ENCODE data around the gene SLFN12.

The SLFN12 gene

GRCh38 chr17:35453171-35453570, 20.9 kb upstream of the SLFN12 start:
- TF ChIP-seq, protein P1, sequence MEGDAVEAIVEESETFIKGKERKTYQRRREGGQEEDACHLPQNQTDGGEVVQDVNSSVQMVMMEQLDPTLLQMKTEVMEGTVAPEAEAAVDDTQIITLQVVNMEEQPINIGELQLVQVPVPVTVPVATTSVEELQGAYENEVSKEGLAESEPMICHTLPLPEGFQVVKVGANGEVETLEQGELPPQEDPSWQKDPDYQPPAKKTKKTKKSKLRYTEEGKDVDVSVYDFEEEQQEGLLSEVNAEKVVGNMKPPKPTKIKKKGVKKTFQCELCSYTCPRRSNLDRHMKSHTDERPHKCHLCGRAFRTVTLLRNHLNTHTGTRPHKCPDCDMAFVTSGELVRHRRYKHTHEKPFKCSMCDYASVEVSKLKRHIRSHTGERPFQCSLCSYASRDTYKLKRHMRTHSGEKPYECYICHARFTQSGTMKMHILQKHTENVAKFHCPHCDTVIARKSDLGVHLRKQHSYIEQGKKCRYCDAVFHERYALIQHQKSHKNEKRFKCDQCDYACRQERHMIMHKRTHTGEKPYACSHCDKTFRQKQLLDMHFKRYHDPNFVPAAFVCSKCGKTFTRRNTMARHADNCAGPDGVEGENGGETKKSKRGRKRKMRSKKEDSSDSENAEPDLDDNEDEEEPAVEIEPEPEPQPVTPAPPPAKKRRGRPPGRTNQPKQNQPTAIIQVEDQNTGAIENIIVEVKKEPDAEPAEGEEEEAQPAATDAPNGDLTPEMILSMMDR (IDR thresholded peaks at IDR 0.05) = no peak

DNA sequence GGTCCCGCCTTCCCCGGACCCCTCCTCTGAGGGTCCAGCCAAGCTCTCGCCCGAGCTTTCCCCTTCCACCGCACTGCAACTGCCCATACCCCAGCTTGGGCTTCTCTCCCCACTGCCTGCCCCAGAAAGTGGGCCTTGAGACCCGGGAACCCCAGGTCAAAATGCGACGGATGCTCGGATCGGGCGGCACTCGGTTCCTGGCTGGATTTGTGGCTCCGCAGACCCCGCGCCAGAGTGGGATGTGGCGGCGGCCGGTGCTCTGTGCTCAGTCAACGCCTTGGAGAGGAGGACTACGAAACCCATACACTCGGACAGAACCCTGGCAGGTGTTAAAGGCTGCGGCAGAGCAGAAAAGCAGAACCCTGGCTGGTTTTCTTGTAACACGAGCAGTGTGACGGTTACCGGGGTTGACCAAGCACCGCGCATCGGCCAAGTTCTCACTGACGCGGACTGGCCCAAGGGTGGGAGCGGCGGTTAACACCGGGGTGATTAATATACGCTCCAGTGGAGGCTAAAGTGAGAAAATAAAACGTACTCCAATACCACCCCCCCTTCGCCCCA, 17.2 kb upstream of the SLFN12 start:
- TF ChIP-seq, protein P1 (IDR thresholded peaks at IDR 0.05) = no peak

- TF ChIP-seq, protein P1 (IDR thresholded peaks at IDR 0.05) = no peak
These were observed 16.6 kb upstream of the SLFN12 start for GRCh38 chr17:35448899-35449227.

DNA sequence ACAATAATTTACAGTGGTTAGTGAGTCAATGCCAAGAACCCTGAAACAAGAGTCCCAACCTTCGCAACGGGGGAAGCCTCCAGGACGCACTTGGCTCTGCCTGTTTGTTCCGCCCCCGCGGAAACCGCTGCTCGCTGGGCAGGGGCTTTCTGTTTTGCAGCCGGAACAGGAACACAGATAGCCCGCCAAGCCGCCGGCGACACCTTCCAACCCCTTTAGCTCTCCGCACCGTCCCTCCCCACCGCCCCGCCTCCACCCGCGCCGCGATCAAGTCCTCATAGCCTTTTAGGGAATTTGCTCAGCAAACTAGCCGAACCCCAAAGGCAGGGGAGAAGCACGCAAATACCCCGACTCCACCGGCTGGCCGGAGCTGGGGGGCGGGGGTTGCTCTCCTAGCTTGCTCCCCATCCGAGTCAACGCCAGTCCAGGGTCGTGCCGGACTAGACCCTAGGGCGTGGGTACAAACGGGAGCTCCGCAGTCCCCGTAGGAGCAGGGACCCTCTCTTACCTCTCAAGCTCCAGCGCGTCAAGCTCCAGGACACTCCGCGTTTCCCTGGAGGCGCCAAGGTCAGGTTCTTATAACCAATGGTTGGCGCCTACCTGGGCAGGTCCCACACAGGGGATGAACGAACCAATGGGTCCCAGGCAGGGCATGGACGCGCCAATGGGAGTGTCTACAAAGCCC, 16.1 kb upstream of the SLFN12 start, which contains the start of gene SLFN13:
Gene SLFN13 (minus strand): TSS at position 553 of the 685 bp plus-strand sequence. CDS start 3,086 bp downstream, outside the sequence.
- TF ChIP-seq, protein P1 (IDR thresholded peaks at IDR 0.05) = no peak

DNA sequence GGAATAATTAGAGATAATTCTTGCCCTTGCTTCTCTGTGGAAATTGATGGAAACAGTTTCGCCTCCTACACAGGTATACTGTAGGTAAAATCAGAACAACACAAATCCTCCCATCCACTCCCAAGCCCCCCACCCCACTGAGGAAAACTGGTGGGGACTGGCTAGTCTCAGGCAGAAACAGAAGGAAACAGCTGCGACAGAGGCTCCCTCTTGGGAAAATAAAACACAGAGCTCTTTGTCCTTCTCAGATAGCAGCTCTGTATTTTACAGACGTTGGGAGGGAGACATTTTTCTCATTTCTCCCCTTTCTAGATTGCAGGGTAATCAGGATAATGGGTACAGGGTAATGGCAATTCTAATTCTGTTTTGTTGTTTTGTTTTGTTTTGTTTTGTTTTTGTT, 15.2 kb upstream of the SLFN12 start:
- TF ChIP-seq, protein P1 (IDR thresholded peaks at IDR 0.05) = no peak

GRCh38 chr17:35438433-35438832, 6.1 kb upstream of the SLFN12 start:
- TF ChIP-seq, protein P1 (IDR thresholded peaks at IDR 0.05) = no peak

- TF ChIP-seq, protein P1 (IDR thresholded peaks at IDR 0.05) = no peak
These were observed 985 bp upstream of the SLFN12 start for GRCh38 chr17:35433075-35433894.

Measured in LNCAP (cell line).